Parathyroid adenoma (tissue), 2 donors: Measurements from ENCODE around the gene DHRSX.
"Not testable (repeated sequence)": the region's sequence is repeated elsewhere in the genome, so short reads cannot be mapped to it uniquely, and the experiment has no call there.

ENCODE experiments used
- H2AFZ ChIP-seq: fragments of 300-600 bp; sonication (generic); one replicate; pipeline ENCODE4 v1.7.0; 2017; ENCODE audit warnings: antibody characterized with exemption, mild to moderate bottlenecking
- H3K27ac ChIP-seq: fragments of 300-600 bp; sonication (generic); one replicate; pipeline ENCODE4 v1.7.0; 2017
- H3K27me3 ChIP-seq: fragments of 300-600 bp; sonication (generic); one replicate; pipeline ENCODE4 v1.7.0; 2017; ENCODE audit warnings: low read length; ENCODE audit not compliant: control insufficient read depth, insufficient read depth
- H3K36me3 ChIP-seq: fragments of 300-600 bp; sonication (generic); one replicate; pipeline ENCODE4 v1.7.0; 2017; ENCODE audit warnings: low read length; ENCODE audit not compliant: control insufficient read depth, insufficient read depth
- H3K4me1 ChIP-seq: fragments of 300-600 bp; sonication (generic); one replicate; pipeline ENCODE4 v1.7.0; 2017; ENCODE audit warnings: control low read depth
- H3K4me2 ChIP-seq: fragments of 300-600 bp; sonication (generic); one replicate; pipeline ENCODE4 v1.7.0; 2017; ENCODE audit warnings: low read length
- H3K4me3 ChIP-seq: fragments of 300-600 bp; sonication (generic); one replicate; pipeline ENCODE4 v1.7.0; 2017; ENCODE audit warnings: low read depth, low read length
- H3K79me2 ChIP-seq: fragments of 300-600 bp; sonication (generic); one replicate; pipeline ENCODE4 v1.7.0; 2017; ENCODE audit warnings: control low read depth
- H3K9ac ChIP-seq: fragments of 300-600 bp; sonication (generic); one replicate; pipeline ENCODE4 v1.7.0; 2017; ENCODE audit warnings: mild to moderate bottlenecking
- H3K9me3 ChIP-seq: fragments of 300-600 bp; sonication (generic); one replicate; pipeline ENCODE4 v1.7.0; 2017; ENCODE audit warnings: low read length; ENCODE audit not compliant: control insufficient read depth
- TF ChIP-seq, protein P1 (sequence below): fragments of 300-600 bp; sonication (generic); IDR thresholded peaks from one replicate; pipeline ENCODE4 v1.7.0; 2017; ENCODE audit warnings: antibody characterized with exemption, mild to moderate bottlenecking
- donor health status: primary hyperparathyroidism.

Gene DHRSX

GRCh38 chrX:2391869-2392606 is 108.7 kb downstream of the DHRSX start:
- no peak overlapping the region for H3K27ac ChIP-seq
- TF ChIP-seq, protein P1, sequence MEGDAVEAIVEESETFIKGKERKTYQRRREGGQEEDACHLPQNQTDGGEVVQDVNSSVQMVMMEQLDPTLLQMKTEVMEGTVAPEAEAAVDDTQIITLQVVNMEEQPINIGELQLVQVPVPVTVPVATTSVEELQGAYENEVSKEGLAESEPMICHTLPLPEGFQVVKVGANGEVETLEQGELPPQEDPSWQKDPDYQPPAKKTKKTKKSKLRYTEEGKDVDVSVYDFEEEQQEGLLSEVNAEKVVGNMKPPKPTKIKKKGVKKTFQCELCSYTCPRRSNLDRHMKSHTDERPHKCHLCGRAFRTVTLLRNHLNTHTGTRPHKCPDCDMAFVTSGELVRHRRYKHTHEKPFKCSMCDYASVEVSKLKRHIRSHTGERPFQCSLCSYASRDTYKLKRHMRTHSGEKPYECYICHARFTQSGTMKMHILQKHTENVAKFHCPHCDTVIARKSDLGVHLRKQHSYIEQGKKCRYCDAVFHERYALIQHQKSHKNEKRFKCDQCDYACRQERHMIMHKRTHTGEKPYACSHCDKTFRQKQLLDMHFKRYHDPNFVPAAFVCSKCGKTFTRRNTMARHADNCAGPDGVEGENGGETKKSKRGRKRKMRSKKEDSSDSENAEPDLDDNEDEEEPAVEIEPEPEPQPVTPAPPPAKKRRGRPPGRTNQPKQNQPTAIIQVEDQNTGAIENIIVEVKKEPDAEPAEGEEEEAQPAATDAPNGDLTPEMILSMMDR: no peak
- H3K36me3 ChIP-seq: no peaks in the 10 kb centered on the region
- H3K79me2 ChIP-seq: no peaks in the 10 kb centered on the region
- H2AFZ ChIP-seq: no peak overlapping the region
- H3K9me3 ChIP-seq: no peaks in the 10 kb centered on the region
- H3K4me3 ChIP-seq: no peak overlapping the region
- no peak overlapping the region for H3K4me2 ChIP-seq
- no peaks in the 10 kb centered on the region for H3K27me3 ChIP-seq
- no peak overlapping the region for H3K9ac ChIP-seq
- no peaks in the 10 kb centered on the region for H3K4me1 ChIP-seq

DNA sequence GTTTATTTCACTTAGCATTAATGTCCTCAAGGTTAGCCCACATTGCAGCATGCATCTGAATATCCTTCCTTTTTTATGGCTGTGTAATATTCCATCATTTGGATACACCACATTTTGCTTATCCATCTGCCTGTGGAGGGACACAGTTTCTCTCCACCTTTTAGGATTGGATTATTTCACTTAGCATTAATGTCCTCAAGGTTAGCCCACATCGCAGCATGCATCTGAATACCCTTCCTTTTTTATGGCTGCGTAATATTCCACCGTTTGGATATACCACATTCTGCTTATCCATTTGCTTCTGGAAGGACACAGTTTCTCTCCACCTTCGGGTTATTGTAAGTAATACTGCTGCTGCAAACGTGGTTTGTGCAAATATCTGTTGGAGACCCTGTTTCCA is 110.0 kb downstream of the DHRSX start:
- Histone ChIP-seq H3K27me3 (no peaks in the 10 kb centered on the region), H3K4me2 (no peak overlapping the region), H3K4me1 (no peaks in the 10 kb centered on the region), H3K4me3 (no peak overlapping the region), H3K27ac (no peak overlapping the region), H3K36me3 (no peaks in the 10 kb centered on the region), H3K9ac (no peak overlapping the region), H3K9me3 (no peaks in the 10 kb centered on the region), H3K79me2 (no peaks in the 10 kb centered on the region), H2AFZ (no peak overlapping the region)
- TF ChIP-seq, protein P1: no peak

DNA sequence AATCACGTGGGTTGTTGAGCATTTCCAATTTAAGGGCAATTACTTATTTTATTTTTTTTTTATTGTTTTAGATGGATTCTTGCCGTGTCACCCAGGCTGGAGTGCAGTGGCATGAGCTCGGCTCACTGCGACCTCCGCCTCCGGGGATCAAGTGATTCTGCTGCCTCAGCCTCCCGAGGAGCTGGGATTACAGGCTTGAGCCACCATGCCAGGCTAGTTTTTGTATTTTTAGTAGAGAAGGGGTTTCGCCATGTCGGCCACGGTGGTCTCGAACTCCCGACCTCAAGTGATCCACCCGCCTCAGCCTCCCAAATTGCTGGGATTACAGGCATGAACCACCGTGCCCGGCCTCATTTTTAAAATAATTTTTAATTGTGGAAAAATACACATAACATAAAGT is 111.0 kb downstream of the DHRSX start:
- H3K4me3 ChIP-seq, H3K9me3 ChIP-seq, H3K27me3 ChIP-seq, H3K9ac ChIP-seq, H3K4me2 ChIP-seq, H3K27ac ChIP-seq, H3K79me2 ChIP-seq, H2AFZ ChIP-seq, H3K4me1 ChIP-seq, H3K36me3 ChIP-seq: not testable (repeated sequence)

DNA sequence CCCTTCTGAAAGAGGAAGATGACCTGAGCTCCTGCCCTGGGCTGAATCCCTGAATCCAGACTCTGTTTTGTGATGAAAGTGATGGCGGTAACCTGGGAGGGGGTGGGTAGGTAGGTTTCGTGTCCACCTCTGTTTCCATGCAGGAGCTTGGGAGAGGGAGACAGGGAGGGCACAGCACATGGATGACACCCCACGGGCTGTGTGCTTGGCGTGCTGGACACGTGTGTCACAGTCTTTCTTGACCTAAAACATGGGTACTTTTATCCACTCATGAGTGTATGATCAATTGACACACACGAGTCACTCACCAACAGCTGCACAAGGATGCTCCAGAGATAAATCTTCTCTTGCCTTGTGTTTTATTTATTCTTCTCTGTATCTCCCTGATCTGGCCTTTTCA is 111.5 kb downstream of the DHRSX start:
- Histone ChIP-seq H3K9ac (no peak overlapping the region), H3K27ac (no peak overlapping the region), H2AFZ (no peak overlapping the region), H3K9me3 (no peaks in the 10 kb centered on the region), H3K4me2 (no peak overlapping the region), H3K4me3 (no peak overlapping the region), H3K36me3 (no peaks in the 10 kb centered on the region), H3K79me2 (no peaks in the 10 kb centered on the region), H3K27me3 (no peaks in the 10 kb centered on the region), H3K4me1 (no peaks in the 10 kb centered on the region)
- TF ChIP-seq, protein P1: no peak

GRCh38 chrX:2388669-2389068 is 112.1 kb downstream of the DHRSX start:
- H3K9ac ChIP-seq: no peak overlapping the region
- no peaks in the 10 kb centered on the region for H3K4me1 ChIP-seq
- no peaks in the 10 kb centered on the region for H3K9me3 ChIP-seq
- no peak overlapping the region for H3K27ac ChIP-seq
- no peak overlapping the region for H2AFZ ChIP-seq
- TF ChIP-seq, protein P1: no peak
- H3K4me3 ChIP-seq: no peak overlapping the region
- no peaks in the 10 kb centered on the region for H3K27me3 ChIP-seq
- H3K79me2 ChIP-seq: no peaks in the 10 kb centered on the region
- H3K4me2 ChIP-seq: no peak overlapping the region
- H3K36me3 ChIP-seq: no peaks in the 10 kb centered on the region
